ENCODE data around the gene VTN. TPM values are rescaled to one million over a fixed set of nuclear protein-coding genes. Genes with fewer than 3 reads are reported as not detected.

VTN gene
- total and polyA plus RNA-seq, 5 donors = 3.8 to 10.5 (median 4.0) TPM

DNA sequence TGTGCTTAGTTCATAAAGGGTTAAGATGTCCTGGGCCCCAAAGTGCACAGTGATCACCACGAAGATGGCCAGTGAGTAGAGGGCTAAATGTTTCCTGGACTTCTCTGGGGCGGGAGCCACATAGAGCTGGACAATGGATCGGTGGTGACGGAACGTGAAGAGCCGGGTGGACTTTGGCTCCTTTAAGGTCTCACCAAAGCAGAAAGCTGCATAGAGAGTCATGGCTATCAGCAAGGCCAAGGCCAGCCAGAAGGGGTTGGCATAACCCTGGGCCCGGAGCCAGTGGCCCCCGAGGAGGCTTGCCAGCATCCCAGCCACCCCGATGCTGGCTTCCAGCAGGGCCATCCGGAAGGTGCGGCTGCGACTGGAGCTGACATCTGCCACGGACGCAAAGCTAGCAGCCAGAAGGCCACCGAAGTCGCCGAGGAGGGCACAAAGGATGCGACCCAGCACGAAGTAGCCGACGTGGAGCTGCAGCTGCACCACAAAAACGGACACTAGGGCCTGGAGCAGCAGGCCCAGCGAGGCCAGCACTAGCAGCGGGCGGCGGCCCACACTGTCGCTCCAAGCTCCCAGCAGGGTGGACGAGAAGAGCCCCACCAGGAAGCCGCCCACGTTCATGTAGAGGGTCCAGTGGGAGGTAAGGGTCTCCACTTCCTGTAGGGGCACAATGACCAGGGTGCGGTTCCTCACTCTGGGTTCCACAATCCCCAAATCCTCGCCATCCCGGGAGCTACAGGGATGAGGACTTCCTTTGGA lies 34.9 kb upstream of the VTN start:
- intact Hi-C loops (cut with DNase I) = no loop called here
- DNase-seq (peak in 2 of 3 donors; percentile 57 to 59), ATAC-seq (peak; percentile 21 to 25)
- H3K27ac ChIP-seq (ENCODE audit: low read length) = no peak overlapping the region
- no peaks in the 10 kb centered on the region for H3K9me3 ChIP-seq (ENCODE audit: control insufficient read depth, low read length)
- H3K27me3 ChIP-seq (ENCODE audit: control insufficient read depth, insufficient read depth) = no peaks in the 10 kb centered on the region
- H3K4me1 ChIP-seq (ENCODE audit: control insufficient read depth, insufficient read depth, low read length) = no peaks in the 10 kb centered on the region
- WGBS = 46% methylated on average over 33 of the region's 33 CpGs
- H3K4me3 ChIP-seq (ENCODE audit: low read length) = peak overlapping the region; percentile 53

DNA sequence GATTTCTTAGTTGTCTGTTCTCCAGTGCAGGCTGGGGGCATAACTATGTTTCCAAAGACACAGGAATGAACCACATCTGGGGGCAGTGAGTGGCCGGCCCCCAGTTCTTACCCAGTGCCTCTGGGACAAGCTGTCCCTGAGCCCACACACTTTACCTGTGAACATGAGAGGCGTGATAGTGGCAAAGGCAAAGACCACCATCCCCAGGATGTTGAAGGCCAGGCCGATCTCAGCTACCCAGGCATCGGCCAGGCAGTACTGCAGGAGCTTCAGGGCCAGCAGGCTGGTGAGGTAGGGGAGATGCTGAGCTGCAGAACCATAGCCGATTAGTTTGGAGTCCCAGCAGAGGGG lies 34.3 kb upstream of the VTN start:
- Histone ChIP-seq H3K4me3 (ENCODE audit: low read length) (no peak overlapping the region), H3K4me1 (ENCODE audit: control insufficient read depth, insufficient read depth, low read length) (no peaks in the 10 kb centered on the region), H3K27ac (ENCODE audit: low read length) (no peak overlapping the region), H3K9me3 (ENCODE audit: control insufficient read depth, low read length) (no peaks in the 10 kb centered on the region), H3K27me3 (ENCODE audit: control insufficient read depth, insufficient read depth) (no peaks in the 10 kb centered on the region)
- no peak for DNase-seq
- ATAC-seq = no peak
- WGBS = 93% methylated on average over 5 of the region's 5 CpGs
- intact Hi-C loops (cut with DNase I) = no loop called here

DNA sequence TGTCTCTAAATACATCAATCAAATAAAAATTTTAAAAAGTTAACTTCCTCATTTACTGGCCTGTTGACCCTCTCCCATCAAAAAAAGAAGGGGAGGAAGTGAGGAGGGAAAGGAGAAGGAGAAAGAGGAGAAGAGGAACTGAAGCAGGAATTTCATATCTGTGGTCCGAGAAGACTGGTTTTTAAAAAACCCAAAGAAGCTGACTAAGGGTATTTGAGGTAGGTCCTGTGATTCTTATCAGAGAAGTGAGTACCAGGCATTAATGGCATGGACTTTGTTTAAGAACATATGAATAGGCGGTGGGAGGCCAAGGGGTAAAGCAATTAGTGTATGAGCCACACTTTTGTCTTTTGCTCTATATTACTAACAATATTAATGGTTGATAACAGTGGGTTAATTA lies 33.9 kb upstream of the VTN start:
- intact Hi-C loops (cut with DNase I) = no loop called here
- no peaks in the 10 kb centered on the region for H3K4me1 ChIP-seq (ENCODE audit: control insufficient read depth, insufficient read depth, low read length)
- WGBS = 75% methylated on average over 2 of the region's 2 CpGs

DNA sequence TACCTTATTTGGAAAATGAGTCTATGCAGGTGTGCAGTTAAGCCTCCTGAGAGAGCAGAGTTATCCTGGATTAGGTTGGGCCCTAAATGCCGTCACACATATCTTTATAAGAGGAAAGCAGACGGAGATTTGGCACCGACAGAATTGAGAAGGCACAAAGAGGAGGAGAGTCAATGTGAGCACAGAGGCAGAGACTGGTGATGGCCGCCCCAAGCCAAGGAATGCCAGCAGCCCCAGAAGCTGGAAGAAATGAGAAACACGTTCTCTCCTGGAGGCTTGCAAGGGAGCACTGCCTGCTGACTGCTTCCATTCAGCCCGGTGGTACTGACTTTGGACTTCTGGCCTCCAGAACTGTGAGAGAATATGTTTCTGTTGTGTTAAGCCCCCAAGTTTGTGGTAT lies 32.7 kb upstream of the VTN start:
- H3K27me3 ChIP-seq (ENCODE audit: control insufficient read depth, insufficient read depth) = no peaks in the 10 kb centered on the region
- intact Hi-C loops (cut with DNase I) = no loop called here
- WGBS = 90% methylated on average over 6 of the region's 6 CpGs
- H3K9me3 ChIP-seq (ENCODE audit: control insufficient read depth, low read length) = no peaks in the 10 kb centered on the region
- H3K4me3 ChIP-seq (ENCODE audit: low read length) = no peak overlapping the region
- ATAC-seq (no peak), DNase-seq (no peak)
- H3K27ac ChIP-seq (ENCODE audit: low read length) = no peak overlapping the region
- H3K4me1 ChIP-seq (ENCODE audit: control insufficient read depth, insufficient read depth, low read length) = no peaks in the 10 kb centered on the region

More for the DNA sequence above, 33.9 kb upstream of the VTN start:
- DNase-seq (no peak), ATAC-seq (no peak)
- no peak overlapping the region for H3K4me3 ChIP-seq (ENCODE audit: low read length)
- no peak overlapping the region for H3K27ac ChIP-seq (ENCODE audit: low read length)
- no peaks in the 10 kb centered on the region for H3K27me3 ChIP-seq (ENCODE audit: control insufficient read depth, insufficient read depth)
- no peaks in the 10 kb centered on the region for H3K9me3 ChIP-seq (ENCODE audit: control insufficient read depth, low read length)

DNA sequence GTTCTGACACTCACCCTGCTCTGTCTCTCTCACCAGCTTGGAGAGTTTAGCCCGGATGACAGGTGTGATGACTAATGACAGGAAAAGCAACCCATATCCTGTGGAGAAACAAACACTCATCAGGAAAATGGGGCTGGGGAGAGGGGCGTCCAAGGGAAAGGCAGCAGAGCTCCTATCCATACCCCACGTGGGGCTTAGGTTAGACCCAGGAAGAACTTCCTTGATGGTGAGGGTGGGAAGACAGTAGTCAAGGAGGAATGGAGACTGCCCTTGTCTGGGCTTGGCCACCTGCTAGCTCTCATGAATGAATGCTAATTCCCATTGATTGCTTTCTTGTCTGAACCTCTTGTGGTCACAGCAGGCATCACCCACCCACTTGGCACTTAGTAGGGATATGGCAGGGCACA lies 32.1 kb upstream of the VTN start:
- intact Hi-C loops (cut with DNase I) = no loop called here
- Histone ChIP-seq H3K4me1 (ENCODE audit: control insufficient read depth, insufficient read depth, low read length) (no peaks in the 10 kb centered on the region), H3K27me3 (ENCODE audit: control insufficient read depth, insufficient read depth) (no peaks in the 10 kb centered on the region), H3K9me3 (ENCODE audit: control insufficient read depth, low read length) (no peaks in the 10 kb centered on the region), H3K27ac (ENCODE audit: low read length) (no peak overlapping the region), H3K4me3 (ENCODE audit: low read length) (no peak overlapping the region)
- DNase-seq (no peak), ATAC-seq (no peak)
- 36% methylated on average over 3 of the region's 3 CpGs for WGBS

DNA sequence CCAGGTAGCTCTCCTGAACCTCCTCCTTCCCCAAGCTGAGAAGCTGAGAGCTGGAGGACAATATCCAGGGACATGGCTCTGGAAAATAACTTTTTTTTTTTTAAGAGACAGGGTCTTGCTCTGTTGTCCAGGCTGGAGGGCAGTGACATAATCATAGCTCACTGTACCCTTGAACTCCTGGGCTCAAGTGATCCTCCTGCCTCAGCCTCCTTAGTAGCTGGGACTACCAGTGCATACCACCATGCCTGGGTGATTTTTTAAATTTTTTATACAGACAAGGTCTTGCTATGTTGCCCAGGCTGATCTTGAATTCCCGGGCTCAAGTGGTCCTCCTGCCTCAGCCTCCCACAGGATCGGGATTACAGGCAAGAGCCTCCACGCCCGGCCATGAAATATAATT lies 29.7 kb upstream of the VTN start:
- ATAC-seq = no peak
- intact Hi-C loops (cut with DNase I) = no loop called here
- H3K4me1 ChIP-seq (ENCODE audit: control insufficient read depth, insufficient read depth, low read length) = no peaks in the 10 kb centered on the region
- no peak overlapping the region for H3K4me3 ChIP-seq (ENCODE audit: low read length)
- H3K27ac ChIP-seq (ENCODE audit: low read length) = no peak overlapping the region
- H3K9me3 ChIP-seq (ENCODE audit: control insufficient read depth, low read length) = no peaks in the 10 kb centered on the region
- DNase-seq = no peak
- 91% methylated on average over 4 of the region's 4 CpGs for WGBS
- H3K27me3 ChIP-seq (ENCODE audit: control insufficient read depth, insufficient read depth) = no peaks in the 10 kb centered on the region

DNA sequence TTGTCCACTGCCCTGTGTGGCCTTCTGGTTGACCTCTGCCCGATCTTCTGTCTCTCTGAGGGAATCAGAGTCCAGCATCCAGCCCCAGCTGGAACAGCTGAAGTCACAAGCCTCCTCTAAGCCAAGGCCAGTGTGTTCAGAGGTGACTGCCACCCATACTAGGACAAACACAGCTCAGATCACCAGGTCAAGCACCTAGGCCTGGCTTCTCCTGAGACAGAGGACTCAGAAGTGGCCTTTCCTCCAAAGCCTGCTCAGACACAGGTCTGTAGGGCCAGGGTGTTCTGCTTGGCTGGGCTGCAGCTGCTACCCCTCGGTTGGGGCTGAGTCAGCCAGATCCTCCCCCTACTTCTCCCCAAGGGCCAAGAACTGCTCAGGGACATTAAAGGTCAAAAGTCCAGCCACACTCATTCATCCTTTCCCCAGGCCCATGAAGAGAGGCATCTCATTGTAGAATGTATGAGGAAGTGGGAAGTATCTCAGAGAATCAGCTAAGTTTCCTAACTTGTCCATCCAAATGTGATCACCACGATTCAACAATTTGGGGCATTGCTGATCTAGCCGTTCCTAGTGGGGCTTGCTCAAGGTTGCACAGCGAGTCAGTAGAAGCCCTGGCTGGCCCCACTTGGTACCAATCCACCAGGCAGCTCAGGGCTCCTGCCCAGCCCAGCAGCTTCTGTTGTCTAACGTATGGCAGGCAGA lies 28.3 kb upstream of the VTN start:
- H3K27me3 ChIP-seq (ENCODE audit: control insufficient read depth, insufficient read depth) = no peaks in the 10 kb centered on the region
- no peaks in the 10 kb centered on the region for H3K9me3 ChIP-seq (ENCODE audit: control insufficient read depth, low read length)
- intact Hi-C loops (cut with DNase I) = no loop called here
- DNase-seq (no peak), ATAC-seq (peak in 1 of 2 donors; percentile 14)
- no peaks in the 10 kb centered on the region for H3K4me1 ChIP-seq (ENCODE audit: control insufficient read depth, insufficient read depth, low read length)
- 66% methylated on average over 6 of the region's 6 CpGs for WGBS
- H3K27ac ChIP-seq (ENCODE audit: low read length) = no peak overlapping the region
- no peak overlapping the region for H3K4me3 ChIP-seq (ENCODE audit: low read length)

DNA sequence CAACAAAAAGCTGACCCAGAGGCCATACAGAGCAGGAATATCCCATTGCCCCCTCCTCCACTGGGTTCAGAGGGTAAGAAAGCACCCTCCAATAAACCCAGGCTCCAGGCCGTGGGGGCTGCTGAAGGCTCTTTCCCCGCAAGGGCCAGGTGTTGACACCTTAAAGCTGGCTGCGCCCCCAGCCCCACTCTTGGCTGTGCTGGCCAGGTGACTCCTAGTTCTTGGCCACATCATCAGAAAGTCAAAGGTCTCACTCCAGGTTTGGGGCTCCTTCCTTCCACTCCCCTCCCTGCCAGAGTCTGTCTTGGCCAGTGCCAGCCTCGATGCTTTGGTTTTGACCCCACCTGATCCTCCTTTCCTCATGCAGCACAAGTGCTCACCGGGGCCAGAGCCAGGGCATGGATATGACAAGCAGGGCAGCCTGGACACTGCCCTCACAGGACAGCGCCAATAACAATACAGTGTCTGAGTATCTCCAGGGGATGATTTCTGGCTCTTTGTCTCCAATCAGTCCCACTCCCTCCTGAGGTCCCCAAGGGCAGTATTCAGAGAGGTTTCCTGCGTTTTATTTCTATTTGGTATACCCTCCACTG lies 27.7 kb upstream of the VTN start:
- WGBS = 70% methylated on average over 7 of the region's 7 CpGs
- ATAC-seq = no peak
- Histone ChIP-seq H3K9me3 (ENCODE audit: control insufficient read depth, low read length) (no peaks in the 10 kb centered on the region), H3K27ac (ENCODE audit: low read length) (no peak overlapping the region), H3K4me1 (ENCODE audit: control insufficient read depth, insufficient read depth, low read length) (no peaks in the 10 kb centered on the region), H3K27me3 (ENCODE audit: control insufficient read depth, insufficient read depth) (no peaks in the 10 kb centered on the region), H3K4me3 (ENCODE audit: low read length) (no peak overlapping the region)
- intact Hi-C loops (cut with DNase I) = no loop called here
- no peak for DNase-seq

DNA sequence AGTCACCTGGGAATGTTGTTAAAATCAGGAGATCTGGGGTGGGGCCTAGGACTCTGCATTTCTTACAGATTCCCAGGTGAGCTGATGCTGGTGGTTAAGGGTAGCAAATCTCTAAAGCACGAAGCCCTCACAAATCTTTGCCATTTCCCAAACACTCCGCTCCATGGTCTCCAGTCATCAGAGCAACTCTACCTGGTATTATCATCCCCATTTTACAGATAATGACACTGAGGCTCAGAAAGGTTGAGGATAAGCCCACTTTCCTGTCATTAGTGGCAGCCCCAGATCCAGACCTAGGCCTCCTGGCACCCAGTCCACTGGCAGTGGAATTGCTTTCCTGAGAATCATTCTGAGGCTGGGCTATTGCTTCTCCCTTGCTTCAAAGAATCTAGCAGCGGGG lies 27.2 kb upstream of the VTN start:
- no peak overlapping the region for H3K4me3 ChIP-seq (ENCODE audit: low read length)
- H3K9me3 ChIP-seq (ENCODE audit: control insufficient read depth, low read length) = no peaks in the 10 kb centered on the region
- ATAC-seq = no peak
- intact Hi-C loops (cut with DNase I) = no loop called here
- H3K27ac ChIP-seq (ENCODE audit: low read length) = no peak overlapping the region
- no peaks in the 10 kb centered on the region for H3K27me3 ChIP-seq (ENCODE audit: control insufficient read depth, insufficient read depth)
- H3K4me1 ChIP-seq (ENCODE audit: control insufficient read depth, insufficient read depth, low read length) = no peaks in the 10 kb centered on the region
- 99% methylated on average over 3 of the region's 3 CpGs for WGBS
- DNase-seq = no peak

DNA sequence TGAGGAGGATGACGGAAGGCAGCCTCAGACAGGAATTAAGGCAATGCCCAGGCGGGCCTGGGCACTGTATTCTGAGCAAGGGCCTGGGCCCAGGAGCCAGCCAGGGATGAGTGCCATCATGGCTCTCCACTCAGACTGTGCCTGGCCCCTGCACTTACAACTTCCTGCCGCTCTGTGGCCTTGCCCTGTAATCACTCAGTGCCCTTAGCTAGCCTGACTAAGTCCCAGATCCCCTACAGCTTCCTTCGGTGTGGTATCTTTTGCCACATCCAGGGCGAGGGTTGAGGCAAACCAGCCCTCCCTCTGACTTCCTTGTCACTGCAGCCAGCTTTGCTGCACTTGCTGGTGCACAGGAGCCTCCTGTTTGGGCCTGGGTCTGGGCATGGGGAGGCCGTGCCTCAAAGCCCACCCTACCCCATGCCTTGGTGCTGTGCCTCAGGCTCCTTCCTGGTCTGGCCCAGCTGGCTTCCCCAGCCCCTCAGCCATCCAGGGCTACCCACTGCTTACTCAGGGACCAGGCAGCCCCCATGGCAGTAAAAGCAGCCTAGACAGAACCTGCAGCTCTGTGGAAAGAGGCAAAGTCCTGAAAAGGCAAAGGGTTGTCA lies 26.6 kb upstream of the VTN start:
- Histone ChIP-seq H3K9me3 (ENCODE audit: control insufficient read depth, low read length) (no peaks in the 10 kb centered on the region), H3K4me1 (ENCODE audit: control insufficient read depth, insufficient read depth, low read length) (no peaks in the 10 kb centered on the region), H3K27ac (ENCODE audit: low read length) (no peak overlapping the region), H3K4me3 (ENCODE audit: low read length) (no peak overlapping the region), H3K27me3 (ENCODE audit: control insufficient read depth, insufficient read depth) (no peaks in the 10 kb centered on the region)
- DNase-seq = no peak
- 75% methylated on average over 6 of the region's 6 CpGs for WGBS
- peak in 1 of 2 donors; percentile 7 for ATAC-seq
- intact Hi-C loops (cut with DNase I) = no loop called here

DNA sequence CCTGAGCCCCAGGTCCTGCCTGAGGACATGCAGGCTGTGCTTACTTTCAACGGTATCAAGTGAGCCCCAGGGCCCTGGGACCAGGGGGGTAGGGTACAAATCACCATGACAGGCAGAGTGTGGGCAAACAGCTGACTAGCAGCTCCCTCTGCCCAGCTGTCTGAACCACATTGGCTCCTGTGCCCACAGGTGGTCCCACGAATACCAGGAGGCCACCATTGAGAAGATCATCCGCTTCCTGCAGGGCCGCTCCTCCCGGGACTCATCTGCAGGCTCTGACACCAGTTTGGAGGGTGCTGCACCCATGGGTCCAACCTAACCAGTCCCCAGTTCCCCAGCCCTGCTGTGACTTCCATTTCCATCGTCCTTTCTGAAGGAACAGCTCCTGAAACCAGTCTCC lies 25.9 kb upstream of the VTN start:
- WGBS = 91% methylated on average over 6 of the region's 6 CpGs
- DNase-seq = no peak
- peak; percentile 5 to 8 for ATAC-seq
- no peak overlapping the region for H3K4me3 ChIP-seq (ENCODE audit: low read length)
- intact Hi-C loops (cut with DNase I) = no loop called here
- no peaks in the 10 kb centered on the region for H3K9me3 ChIP-seq (ENCODE audit: control insufficient read depth, low read length)
- no peaks in the 10 kb centered on the region for H3K4me1 ChIP-seq (ENCODE audit: control insufficient read depth, insufficient read depth, low read length)
- no peak overlapping the region for H3K27ac ChIP-seq (ENCODE audit: low read length)
- H3K27me3 ChIP-seq (ENCODE audit: control insufficient read depth, insufficient read depth) = no peaks in the 10 kb centered on the region
